ENCODE measurements around the gene GLA.

Gene GLA

GRCh38 chrX:101397779-101398178 is 9.9 kb downstream of the GLA start:
- no peak for DNase-seq (ENCODE audit: low spot score)

- no peak for DNase-seq (ENCODE audit: low spot score)
Observed at GRCh38 chrX:101395789-101396188, 11.9 kb downstream of the GLA start.

DNA sequence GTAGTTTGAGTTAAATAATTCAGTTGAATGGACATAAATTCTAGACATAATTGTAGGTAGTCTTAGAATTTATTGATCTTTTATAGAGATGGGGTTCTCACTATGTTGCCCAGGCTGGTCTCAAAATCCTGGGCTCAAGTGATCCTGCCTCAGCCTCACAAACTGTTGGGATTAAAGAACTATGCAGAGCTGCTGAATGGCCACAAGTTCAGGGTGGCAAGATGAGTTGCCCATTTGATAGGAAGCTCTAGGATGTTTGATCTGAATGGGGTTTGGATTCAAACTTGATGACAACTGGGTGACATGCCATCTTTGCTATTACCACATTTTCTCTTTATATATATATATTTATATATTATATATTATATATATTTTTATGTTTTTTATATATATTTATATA is 13.4 kb downstream of the GLA start:
- DNase-seq (ENCODE audit: low spot score) = no peak

DNA sequence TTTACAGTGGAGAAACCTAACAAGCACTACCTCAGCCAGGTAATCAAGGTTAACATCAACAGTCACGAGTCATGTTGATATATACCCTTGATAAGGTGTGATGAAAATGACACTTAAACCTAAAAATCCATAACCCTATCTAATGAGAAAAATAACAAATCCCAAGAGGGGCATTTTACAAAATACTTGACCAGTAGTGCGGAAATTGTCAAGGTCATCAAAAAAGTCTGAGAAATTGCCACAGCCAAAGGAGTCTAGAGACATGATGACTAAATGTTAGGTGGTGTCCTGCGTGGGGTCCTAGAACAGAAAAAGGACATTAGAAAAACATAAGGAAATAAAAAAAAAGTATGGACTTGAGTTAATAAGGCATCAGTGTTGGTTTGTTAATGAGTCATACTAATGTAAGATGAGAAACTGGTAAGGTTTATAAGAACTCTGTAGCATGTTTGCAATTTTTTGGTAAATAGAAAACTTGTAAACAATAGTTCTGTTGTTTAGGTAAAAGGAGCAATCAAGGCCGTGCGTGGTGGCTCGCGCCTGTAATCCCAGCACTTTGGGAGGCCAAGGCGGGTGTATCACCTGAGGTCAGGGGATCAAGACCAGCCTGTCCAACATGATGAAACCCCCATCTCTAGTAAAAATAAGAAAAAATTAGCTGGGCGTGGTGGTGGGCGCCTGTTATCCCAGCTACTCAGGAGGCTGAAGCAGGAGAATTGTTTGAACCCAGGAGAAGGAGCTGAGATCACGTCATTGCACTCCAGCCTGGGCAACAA is 14.0 kb downstream of the GLA start:
- DNase-seq (ENCODE audit: low spot score) = no peak

- DNase-seq (ENCODE audit: low spot score) = no peak
Observed at GRCh38 chrX:101391831-101392230, 15.9 kb downstream of the GLA start.

- peak; percentile 78 for DNase-seq (ENCODE audit: low spot score)
Observed at GRCh38 chrX:101390664-101391525, 16.8 kb downstream of the GLA start, which contains the start of gene RPL36A. RPL36A (plus strand) TSS chrX:101391011; CDS start chrX:101391044, 33 bp downstream.

DNA sequence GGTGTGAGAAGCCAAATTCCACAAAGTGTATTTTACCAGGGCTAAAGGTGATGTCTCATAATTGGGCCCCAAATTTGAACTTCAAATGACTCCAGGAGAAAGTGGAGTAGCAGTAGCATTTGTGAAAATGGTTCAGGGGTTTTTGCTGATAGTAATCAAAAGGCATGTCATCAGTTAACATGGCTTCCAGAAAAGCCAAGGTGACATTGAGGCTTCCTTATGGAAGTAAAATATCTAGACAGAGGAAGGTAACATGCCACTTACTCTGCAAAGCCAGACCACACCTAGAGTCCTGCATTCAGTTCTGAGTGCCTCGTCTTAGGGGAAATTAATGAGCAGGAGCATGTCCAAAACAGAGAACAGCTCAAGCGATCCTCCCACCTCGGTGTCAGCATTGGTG is 19.1 kb downstream of the GLA start:
- no peak for DNase-seq (ENCODE audit: low spot score)

- DNase-seq (ENCODE audit: low spot score) = no peak
Observed at GRCh38 chrX:101386542-101386885, 21.2 kb downstream of the GLA start.

DNA sequence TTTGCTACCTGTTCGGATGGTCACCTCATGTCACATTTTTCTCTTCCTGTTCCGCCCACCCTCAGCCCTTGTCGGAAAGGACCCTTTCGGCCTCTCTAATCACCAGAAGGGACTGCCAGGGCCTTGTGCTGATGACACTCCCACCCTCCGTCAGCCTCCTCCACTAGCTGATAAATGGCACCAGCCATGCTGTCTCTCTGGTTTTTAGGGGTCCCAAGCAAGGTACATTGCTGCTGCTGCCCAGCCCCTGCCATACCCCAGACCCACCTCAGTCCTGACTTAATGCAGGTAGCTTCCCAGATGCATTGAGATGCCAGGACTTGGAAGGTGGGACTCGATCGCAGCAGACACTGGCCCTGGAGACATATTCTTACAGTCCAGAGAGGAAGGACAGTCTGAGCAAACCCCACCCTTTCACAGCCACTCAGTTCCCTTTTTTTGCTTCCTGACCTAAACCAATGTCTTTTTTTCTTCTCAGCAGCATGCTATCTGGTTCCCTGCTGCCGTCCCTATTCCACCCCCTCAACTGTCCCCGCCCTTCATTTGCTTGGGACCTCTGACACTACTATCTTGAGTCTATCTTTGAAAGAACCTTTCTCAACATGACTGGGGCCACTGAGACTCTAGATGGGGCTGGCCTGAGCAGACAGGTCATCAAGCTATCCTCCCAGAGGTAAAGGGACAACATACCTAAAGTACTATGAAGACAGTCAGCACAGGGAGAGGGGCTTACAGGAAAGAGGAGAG is 21.8 kb downstream of the GLA start, which contains the start of gene BTK:
Gene BTK (minus strand): TSS at position 397 of the 747 bp plus-strand sequence. CDS start 10,907 bp downstream, outside the sequence.
- no peak for DNase-seq (ENCODE audit: low spot score)

- DNase-seq (ENCODE audit: low spot score) = no peak
Observed at GRCh38 chrX:101385026-101385684, 22.6 kb downstream of the GLA start.

DNA sequence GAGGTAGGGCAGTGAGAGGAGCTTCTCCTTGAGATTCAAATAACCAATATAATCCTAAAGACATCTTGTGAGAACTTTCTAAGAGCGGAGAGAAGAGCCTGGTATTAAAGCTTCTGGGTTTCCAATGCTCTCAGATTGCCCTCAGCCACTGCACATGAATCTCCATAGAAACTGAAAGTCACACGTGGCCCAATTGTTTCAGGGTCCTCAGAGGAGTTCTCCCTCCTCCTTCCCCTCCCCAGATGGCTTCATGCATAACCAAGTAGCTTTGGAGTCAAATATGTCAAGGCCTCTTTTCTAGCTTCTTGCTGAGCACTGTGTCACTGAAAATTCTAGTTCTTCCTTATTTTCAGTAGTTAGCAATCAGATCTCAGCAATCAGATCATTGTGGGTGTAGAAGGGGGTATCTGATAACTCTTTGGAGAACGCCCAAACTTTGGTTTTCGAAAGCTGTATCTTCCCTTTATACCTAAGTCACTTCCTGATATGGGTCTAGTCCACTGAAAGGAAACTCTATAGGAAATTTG is 24.0 kb downstream of the GLA start:
- DNase-seq (ENCODE audit: low spot score) = no peak

GRCh38 chrX:101377547-101377946 is 30.2 kb downstream of the GLA start:
- DNase-seq (ENCODE audit: low spot score) = no peak

DNA sequence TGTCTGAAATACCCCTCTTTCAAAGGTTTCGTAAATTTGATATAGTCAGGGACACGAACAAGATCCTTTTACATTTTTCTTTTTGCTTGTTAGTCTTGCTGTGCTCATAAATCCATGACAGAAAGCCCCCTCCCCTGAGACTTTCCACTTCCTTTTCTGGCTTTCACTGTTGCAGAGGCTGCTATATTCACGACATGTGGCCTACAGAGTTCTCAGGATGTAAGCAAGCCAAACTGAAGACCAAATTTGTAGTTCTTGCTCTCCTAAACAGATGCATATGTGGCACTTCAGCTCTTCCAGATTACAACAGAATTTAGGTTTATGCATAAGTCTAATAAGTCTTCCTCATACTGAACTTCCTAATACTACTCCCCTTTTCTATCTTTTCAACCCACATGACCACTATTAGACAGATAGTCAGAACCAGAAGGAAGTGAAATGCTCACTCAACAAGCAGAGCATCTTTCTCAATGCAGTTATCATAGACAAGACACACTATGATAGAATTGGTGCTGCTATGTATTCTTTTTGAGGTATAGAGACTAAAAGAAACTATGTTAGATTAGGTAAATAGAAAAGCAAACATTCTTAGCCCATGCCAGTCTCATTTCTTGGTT is 36.7 kb downstream of the GLA start:
- DNase-seq (ENCODE audit: low spot score) = no peak

DNA sequence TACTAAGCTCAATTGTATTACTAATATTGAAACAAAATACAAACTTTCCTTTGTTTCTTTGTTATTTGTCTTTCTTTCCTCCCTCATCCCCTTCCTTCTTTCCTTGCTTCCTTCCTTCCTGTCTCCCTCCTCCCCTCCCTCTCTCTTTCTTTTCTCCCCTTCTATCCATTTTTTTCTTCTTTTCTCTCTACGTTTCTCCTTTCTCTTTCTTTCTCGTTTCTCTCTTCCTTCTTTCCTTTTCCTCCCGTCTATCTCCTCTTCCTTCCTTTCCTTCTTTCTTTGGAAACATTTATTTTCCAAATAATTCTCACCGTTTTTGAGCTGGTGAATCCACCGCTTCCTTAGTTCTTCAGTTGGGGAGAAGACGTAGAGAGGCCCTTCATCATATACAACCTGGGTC is 38.0 kb downstream of the GLA start:
- no peak for DNase-seq (ENCODE audit: low spot score)

DNA sequence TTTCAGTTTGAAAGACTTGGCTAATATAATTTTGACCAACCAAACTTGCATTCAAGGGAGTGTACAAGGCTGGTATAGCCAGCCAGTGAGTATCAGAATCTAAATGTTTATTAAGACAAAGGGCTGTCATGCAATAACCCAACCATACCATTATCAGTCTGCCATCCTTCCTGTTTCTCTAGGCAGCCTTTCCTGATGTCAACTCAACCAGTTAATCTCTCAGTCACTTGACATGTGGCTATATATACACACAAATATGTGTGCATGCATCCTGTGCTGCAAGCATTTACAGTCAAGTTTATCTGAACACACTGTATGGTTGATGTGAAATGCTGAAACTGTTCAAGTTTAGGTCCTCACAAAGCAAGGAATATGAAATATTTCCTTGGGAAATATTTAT is 38.9 kb downstream of the GLA start:
- no peak for DNase-seq (ENCODE audit: low spot score)

DNA sequence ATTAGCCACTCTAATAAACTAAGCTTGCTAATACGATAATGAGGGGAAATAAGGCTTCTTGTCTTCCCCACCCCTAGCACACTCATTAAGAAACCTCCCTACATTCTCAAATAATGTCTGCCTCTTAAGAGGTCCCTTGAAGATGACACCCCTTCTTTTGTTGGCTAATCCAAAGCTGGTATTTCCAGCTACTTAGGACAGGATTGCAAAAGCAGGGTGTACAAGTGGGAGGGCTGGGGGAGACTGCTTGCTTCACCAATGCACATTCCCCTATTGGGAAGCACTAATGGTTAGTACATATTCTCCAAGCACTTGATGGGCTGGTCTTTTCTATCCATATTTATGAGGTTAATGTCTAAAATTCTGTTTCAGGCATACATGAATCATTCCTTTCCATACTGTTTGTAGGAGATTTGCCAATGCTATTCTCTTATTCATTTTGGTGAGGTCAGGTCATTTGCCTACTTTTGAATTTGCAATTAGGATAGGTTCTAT is 42.4 kb downstream of the GLA start:
- no peak for DNase-seq (ENCODE audit: low spot score)

DNA sequence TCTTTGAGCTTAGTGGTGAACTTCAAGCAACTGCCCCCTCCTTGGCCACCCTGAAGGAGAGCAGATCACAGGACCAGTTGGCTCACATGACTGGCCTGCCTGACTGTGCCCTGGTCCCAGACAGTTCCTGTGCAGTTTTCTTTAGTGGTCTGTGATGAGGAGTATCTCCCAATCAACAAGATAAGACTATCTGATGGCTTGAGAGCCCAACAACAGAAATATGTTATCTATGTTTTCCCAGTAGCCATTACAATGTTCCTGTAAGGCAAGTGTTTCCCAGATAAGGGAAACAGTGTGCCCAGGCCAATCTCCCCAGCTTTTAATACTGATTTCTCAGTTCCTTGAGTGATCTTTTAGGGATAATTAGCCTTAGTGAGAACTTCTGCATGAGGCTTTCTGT is 45.0 kb downstream of the GLA start:
- DNase-seq (ENCODE audit: low spot score) = no peak

DNA sequence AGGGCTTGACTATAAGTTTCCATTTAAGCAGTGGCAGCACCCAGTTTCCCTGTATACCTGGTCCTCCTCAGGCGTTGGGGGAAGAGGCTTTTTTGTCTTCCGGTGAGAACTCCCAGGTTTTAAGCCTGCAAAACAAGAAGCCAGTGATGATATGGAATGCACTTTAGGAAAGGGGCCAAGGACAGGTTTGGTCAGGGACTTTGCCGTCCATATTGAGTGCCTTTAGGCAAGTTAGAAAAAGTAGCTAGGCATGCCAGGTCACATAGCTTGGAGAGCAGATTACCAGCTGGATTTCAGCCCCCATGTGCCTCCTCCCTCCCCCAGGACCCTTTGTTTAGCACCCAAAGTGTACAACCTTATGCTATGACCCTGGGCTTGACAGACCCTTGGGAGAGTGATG is 45.6 kb downstream of the GLA start:
- DNase-seq (ENCODE audit: low spot score) = no peak

DNA sequence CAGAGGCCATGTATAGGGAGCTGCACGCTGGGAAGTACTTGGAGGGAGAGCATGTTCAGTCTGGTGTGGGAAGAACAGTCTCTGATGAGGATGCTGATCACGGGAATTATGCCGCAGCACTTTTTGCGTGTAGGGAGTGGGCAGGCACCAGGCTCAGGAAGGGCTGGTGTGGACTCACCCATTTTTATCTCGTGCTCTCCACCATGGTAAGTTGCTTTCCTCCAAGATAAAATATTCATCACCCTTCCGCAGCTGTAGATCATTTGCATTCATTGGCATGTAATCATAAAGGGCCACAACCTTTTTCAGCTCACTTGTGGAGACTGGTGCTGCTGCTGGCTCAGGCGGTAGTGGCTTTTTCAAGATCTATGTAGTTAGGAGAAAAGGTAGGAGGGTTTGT is 47.3 kb downstream of the GLA start:
- DNase-seq (ENCODE audit: low spot score) = no peak

DNA sequence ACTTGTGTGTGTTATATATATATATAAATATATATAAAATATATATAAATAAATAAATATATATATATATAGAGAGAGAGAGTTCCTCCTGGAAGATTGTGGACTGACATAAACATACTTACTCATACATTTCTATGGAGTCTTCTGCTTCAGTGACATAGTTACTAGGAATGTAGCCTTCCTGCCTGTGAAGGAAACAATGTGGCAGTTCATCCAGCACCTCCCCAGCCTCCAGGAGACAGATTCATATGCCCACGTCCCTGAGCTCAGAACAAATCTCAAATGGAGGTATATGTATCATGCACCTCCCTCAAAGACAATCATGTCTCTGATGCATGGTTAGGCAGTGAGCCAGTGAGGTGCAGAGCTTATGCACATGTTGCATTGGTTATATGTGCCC is 47.8 kb downstream of the GLA start:
- DNase-seq (ENCODE audit: low spot score) = no peak

GRCh38 chrX:101357166-101357795 is 50.4 kb downstream of the GLA start:
- no peak for DNase-seq (ENCODE audit: low spot score)

Measured in CD4-positive, alpha-beta T cell treated with Interleukin-6 at 100 ng/mL for 8 hours (primary cell).